PC-3 (cell line): ENCODE measurements around the gene TPSG1. TPM values are rescaled to one million over a fixed set of nuclear protein-coding genes. Genes with fewer than 3 reads are reported as not detected.
A peak's percentile ranks its signal among the peaks of the same experiment; 100 is the strongest.

Experiments used
- ATAC-seq: fragments of 200-7000 bp; cut with Tn5 transposase; 2 replicates; pipeline ENCODE4 v1.9.1; 2020; ENCODE audit warnings: mild to moderate bottlenecking, moderate library complexity
- BruUV-seq: library from RNA; stranded (reverse); fragments of 400-500 nt; replicated peaks from 2 replicates; lab custom pipeline; 2021; lab: Mats Ljungman, UMichigan
- CTCF ChIA-PET: fragments of 300-600 bp; sonication (Branson Sonifier 250); formaldehyde crosslinking; loops from one replicate; lab custom pipeline; 2022; ENCODE audit warnings: antibody characterized with exemption; lab: Charles Lee
- POLR2A ChIA-PET: fragments of 300-600 bp; sonication (Branson Sonifier 250); formaldehyde crosslinking; loops from one replicate; lab custom pipeline; 2022; ENCODE audit warnings: antibody characterized with exemption; ENCODE audit not compliant: unreplicated experiment; lab: Charles Lee
- DNase-seq: peaks from one replicate; pipeline ENCODE4 v3.0.0-alpha.2; 2015
- H2AFZ ChIP-seq: fragments of 300-600 bp; sonication (generic); 2 replicates; pipeline ENCODE4 v1.6.0; 2016; ENCODE audit warnings: antibody characterized with exemption, low read length
- H3F3A ChIP-seq: fragments of 300-600 bp; sonication (generic); one replicate; pipeline ENCODE4 v1.6.0; 2017; ENCODE audit warnings: antibody characterized with exemption, low read length, control low read depth, mild to moderate bottlenecking; ENCODE audit not compliant: unreplicated experiment
- H3K27ac ChIP-seq: fragments of 300-600 bp; sonication (generic); 2 replicates; pipeline ENCODE4 v1.5.1; 2016; ENCODE audit warnings: mild to moderate bottlenecking, low read length
- H3K27me3 ChIP-seq: fragments of 300-600 bp; sonication (generic); 2 replicates; pipeline ENCODE4 v1.6.1; 2016; ENCODE audit warnings: low read length, mixed read lengths
- H3K36me3 ChIP-seq: fragments of 300-600 bp; sonication (generic); 2 replicates; pipeline ENCODE4 v1.6.1; 2016; ENCODE audit warnings: low read depth, mixed run types, low read length, mixed read lengths
- H3K4me1 ChIP-seq: fragments of 300-600 bp; sonication (generic); 2 replicates; pipeline ENCODE4 v1.5.1; 2016; ENCODE audit warnings: low read length; ENCODE audit not compliant: insufficient read depth
- H3K4me2 ChIP-seq: fragments of 300-600 bp; sonication (generic); 2 replicates; pipeline ENCODE4 v1.6.0; 2016; ENCODE audit warnings: low read length
- H3K4me3 ChIP-seq: fragments of 300-600 bp; sonication (generic); 2 replicates; pipeline ENCODE4 v1.5.1; 2016; ENCODE audit warnings: mild to moderate bottlenecking, low read length, mixed read lengths
- H3K79me2 ChIP-seq: fragments of 300-600 bp; sonication (generic); 2 replicates; pipeline ENCODE4 v1.6.1; 2017; ENCODE audit warnings: low read length, mixed read lengths
- H3K9ac ChIP-seq: fragments of 300-600 bp; sonication (generic); 2 replicates; pipeline ENCODE4 v1.6.0; 2016; ENCODE audit warnings: mild to moderate bottlenecking, low read length
- H3K9me2 ChIP-seq: fragments of 300-600 bp; sonication (generic); replicated peaks from 2 replicates; pipeline ENCODE4 v1.6.1; 2016; ENCODE audit warnings: mixed run types, low read length, mixed read lengths
- H3K9me3 ChIP-seq: fragments of 300-600 bp; sonication (generic); 2 replicates; pipeline ENCODE4 v1.6.1; 2016; ENCODE audit warnings: low read length, mixed read lengths
- H4K20me1 ChIP-seq: fragments of 300-600 bp; sonication (generic); 2 replicates; pipeline ENCODE4 v1.6.1; 2016; ENCODE audit warnings: low read length, mixed read lengths
- EZH2 ChIP-seq: fragments of 300-600 bp; sonication (generic); IDR thresholded peaks from one replicate; pipeline ENCODE4 v1.6.1; 2017; ENCODE audit warnings: antibody characterized with exemption, mild to moderate bottlenecking, low read length; ENCODE audit not compliant: unreplicated experiment
- EZH2phosphoT487 ChIP-seq: fragments of 300-600 bp; sonication (generic); IDR thresholded peaks from 2 replicates; pipeline ENCODE4 v1.6.1; 2018; ENCODE audit warnings: mild to moderate bottlenecking, antibody characterized with exemption, low read length, borderline replicate concordance
- intact Hi-C: fragments of 100-400 bp; cut with micrococcal nuclease; formaldehyde crosslinking; loops from 2 replicates; pipeline ENCODE4 v1.9.0; 2023
- total RNA-seq: library from RNA; depleted of rRNA; stranded (reverse); fragments of >200 nt; gene quantifications from 2 replicates; pipeline ENCODE4 v1.2.3, GENCODE V29; 2014
- TF ChIP-seq, protein P1 (sequence below): fragments of 300-600 bp; sonication (generic); conservative IDR thresholded peaks from 2 replicates; pipeline ENCODE4 v1.5.1; 2017; ENCODE audit warnings: antibody characterized with exemption, low read depth, mild to moderate bottlenecking, low read length

The TPSG1 gene
- total RNA-seq, 1 experiment from 2014 or later, result not detected

- Histone ChIP-seq H3K9me2 (no peaks in the 10 kb centered on the region), H3K4me2 (peak overlapping the region; percentile 78), H3F3A (no peaks in the 10 kb centered on the region), H3K27me3 (no peaks in the 10 kb centered on the region), H4K20me1 (no peaks in the 10 kb centered on the region), H3K27ac (no peak overlapping the region), H3K79me2 (no peaks in the 10 kb centered on the region), H3K4me3 (peak overlapping the region; percentile 32; the same call in 1 of the 2 replicates), H2AFZ (peak overlapping the region; percentile 59; the same call in 1 of the 2 replicates), H3K9ac (no peak overlapping the region), H3K36me3 (no peaks in the 10 kb centered on the region), H3K9me3 (no peaks in the 10 kb centered on the region), H3K4me1 (peaks cover 10% of the 10 kb centered on the region)
- ATAC-seq, result peak; percentile 77
- peak; percentile 25 for DNase-seq
- BruUV-seq, result no TSS peak
- ChIA-PET POLR2A (interaction anchor here (0.6 kb wide), 1 partner anchor 12 kb away, joined by 4 read pairs; no protein-coding TSS in a partner anchor), CTCF (no interaction called here)
- TF ChIP-seq EZH2phosphoT487 (no peak), EZH2 (no peak)
- TF ChIP-seq, protein P1, sequence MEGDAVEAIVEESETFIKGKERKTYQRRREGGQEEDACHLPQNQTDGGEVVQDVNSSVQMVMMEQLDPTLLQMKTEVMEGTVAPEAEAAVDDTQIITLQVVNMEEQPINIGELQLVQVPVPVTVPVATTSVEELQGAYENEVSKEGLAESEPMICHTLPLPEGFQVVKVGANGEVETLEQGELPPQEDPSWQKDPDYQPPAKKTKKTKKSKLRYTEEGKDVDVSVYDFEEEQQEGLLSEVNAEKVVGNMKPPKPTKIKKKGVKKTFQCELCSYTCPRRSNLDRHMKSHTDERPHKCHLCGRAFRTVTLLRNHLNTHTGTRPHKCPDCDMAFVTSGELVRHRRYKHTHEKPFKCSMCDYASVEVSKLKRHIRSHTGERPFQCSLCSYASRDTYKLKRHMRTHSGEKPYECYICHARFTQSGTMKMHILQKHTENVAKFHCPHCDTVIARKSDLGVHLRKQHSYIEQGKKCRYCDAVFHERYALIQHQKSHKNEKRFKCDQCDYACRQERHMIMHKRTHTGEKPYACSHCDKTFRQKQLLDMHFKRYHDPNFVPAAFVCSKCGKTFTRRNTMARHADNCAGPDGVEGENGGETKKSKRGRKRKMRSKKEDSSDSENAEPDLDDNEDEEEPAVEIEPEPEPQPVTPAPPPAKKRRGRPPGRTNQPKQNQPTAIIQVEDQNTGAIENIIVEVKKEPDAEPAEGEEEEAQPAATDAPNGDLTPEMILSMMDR, result no peak
- intact Hi-C loops, result no loop called here
These were observed 42.8 kb downstream of the TPSG1 start for GRCh38 chr16:1182316-1182671.

DNA sequence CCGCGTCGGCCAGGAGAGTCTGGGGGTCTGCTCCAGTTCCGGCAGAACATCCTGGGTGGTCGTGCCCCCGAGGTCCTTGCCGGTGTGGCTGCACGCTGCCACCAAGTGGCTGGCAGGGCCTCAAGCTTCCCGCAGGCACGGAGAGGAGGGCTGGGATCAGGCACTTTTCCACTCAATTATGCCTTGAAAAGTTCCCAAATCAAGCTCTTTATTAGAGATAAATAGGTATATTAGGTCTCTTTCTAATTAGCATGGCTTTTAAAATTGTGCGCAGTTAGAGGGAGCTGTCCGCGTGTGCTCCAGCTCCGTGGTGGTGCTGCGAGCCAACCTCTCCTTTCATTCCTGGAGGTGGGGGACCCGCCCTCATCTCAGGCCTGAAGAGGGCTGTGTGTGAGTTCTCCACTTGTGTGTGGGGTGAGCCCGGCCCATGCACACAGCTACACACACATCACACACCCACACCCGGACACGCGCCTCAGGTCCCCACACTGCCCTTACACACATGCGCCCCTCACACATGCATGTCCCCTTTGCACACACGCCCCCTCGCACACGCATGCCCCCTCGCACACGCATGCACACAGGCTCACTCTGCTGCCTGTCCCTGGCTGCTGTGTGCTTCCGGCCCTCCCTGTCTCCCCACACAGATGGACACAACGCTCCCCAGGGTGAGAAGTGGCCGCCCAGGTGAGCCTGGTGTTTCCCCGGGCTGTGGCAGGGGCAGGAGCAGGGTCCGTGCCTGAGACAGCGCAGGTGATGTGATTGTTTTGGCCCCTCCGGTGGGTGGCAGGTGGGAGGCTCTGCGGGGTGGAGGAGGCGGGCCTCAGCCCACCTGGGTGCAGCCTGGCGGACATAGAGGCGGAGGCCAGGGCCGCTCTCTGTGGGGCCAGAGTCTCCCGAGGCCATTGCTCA, 43.4 kb downstream of the TPSG1 start:
- H3K4me2 ChIP-seq, result peak overlapping the region; percentile 78
- TF ChIP-seq, protein P1, result peak; percentile 39; the same call in 1 of the 2 replicates
- no peak for TF ChIP-seq EZH2
- ChIA-PET POLR2A (interaction anchor here (0.6 kb wide), 1 partner anchor 13 kb away, joined by 4 read pairs; no protein-coding TSS in a partner anchor), CTCF (no interaction called here)
- H2AFZ ChIP-seq, result peak overlapping the region; percentile 59; the same call in 1 of the 2 replicates
- H4K20me1 ChIP-seq, result no peaks in the 10 kb centered on the region
- H3K9me3 ChIP-seq, result no peaks in the 10 kb centered on the region
- H3K4me3 ChIP-seq, result peak overlapping the region; percentile 32; the same call in 1 of the 2 replicates
- H3K9me2 ChIP-seq, result no peaks in the 10 kb centered on the region
- peaks cover 10% of the 10 kb centered on the region for H3K4me1 ChIP-seq
- no peak for DNase-seq
- no peaks in the 10 kb centered on the region for H3K27me3 ChIP-seq
- no TSS peak for BruUV-seq
- no peaks in the 10 kb centered on the region for H3K79me2 ChIP-seq
- no peaks in the 10 kb centered on the region for H3K36me3 ChIP-seq
- no peak overlapping the region for H3K9ac ChIP-seq
- intact Hi-C loops, result no loop called here
- ATAC-seq, result no peak
- H3F3A ChIP-seq, result no peaks in the 10 kb centered on the region
- H3K27ac ChIP-seq, result no peak overlapping the region
